HCT116 (cell line): ENCODE data around the gene ETNK1.

Source experiments
- CEBPB ChIP-seq: IDR thresholded peaks from 2 replicates; pipeline ENCODE4 v1.6.1; 2012; ENCODE audit warnings: low read depth
- ELF1 ChIP-seq: IDR thresholded peaks from 2 replicates; pipeline ENCODE4 v1.6.1; 2012; ENCODE audit warnings: low read depth, borderline replicate concordance
- EZH2 ChIP-seq: fragments of 200-600 bp; sonication (generic); IDR thresholded peaks from 2 replicates; pipeline ENCODE4 v1.6.1; 2017; ENCODE audit warnings: antibody characterized with exemption, mixed run types
- POLR2A ChIP-seq: IDR thresholded peaks from 2 replicates; pipeline ENCODE4 v1.7.0; 2011; ENCODE audit warnings: borderline replicate concordance; ENCODE audit not compliant: insufficient read depth, insufficient read length; ENCODE audit errors: extremely low read depth
- POLR2AphosphoS5 ChIP-seq: IDR thresholded peaks from 2 replicates; pipeline ENCODE4 v1.6.1; 2011; ENCODE audit warnings: mild to moderate bottlenecking, low read depth, low read length, moderate library complexity
- SIN3A ChIP-seq: IDR thresholded peaks from 2 replicates; pipeline ENCODE4 v1.6.1; 2012; ENCODE audit warnings: low read depth
- SP1 ChIP-seq: IDR thresholded peaks from 2 replicates; pipeline ENCODE4 v1.6.1; 2012; ENCODE audit warnings: low read depth
- SRF ChIP-seq: IDR thresholded peaks from 2 replicates; pipeline ENCODE4 v1.6.1; 2012; ENCODE audit warnings: low read depth
- TCF7L2 ChIP-seq: IDR thresholded peaks from 2 replicates; pipeline ENCODE4 v1.7.0; 2011; ENCODE audit warnings: borderline replicate concordance, inconsistent platforms; ENCODE audit not compliant: insufficient read depth, insufficient read length; ENCODE audit errors: extremely low read depth
- ZFX ChIP-seq: fragments of 450-650 bp; IDR thresholded peaks from 2 replicates; pipeline ENCODE4 v1.6.1; 2017
- TF ChIP-seq, protein P1 (sequence below), 3 experiments: fragments of 200-600 bp in 1 of 3; sonication (generic) in 1 of 3; IDR thresholded peaks in 2 of 3; conservative IDR thresholded peaks in 1 of 3; 2 replicates each; pipeline ENCODE4 v1.5.1; 2012 to 2017; ENCODE audit warnings: low read depth in 2 of 3, low read length in 2 of 3, antibody characterized with exemption in 1 of 3, borderline replicate concordance in 1 of 3, control low read depth in 1 of 3, mild to moderate bottlenecking in 1 of 3, mixed read lengths in 1 of 3, mixed run types in 1 of 3, moderate library complexity in 1 of 3; ENCODE audit not compliant: insufficient read depth in 1 of 3
- TF ChIP-seq, protein P2 (sequence below): IDR thresholded peaks from 2 replicates; pipeline ENCODE4 v1.6.1; 2012; ENCODE audit warnings: low read depth

DNA sequence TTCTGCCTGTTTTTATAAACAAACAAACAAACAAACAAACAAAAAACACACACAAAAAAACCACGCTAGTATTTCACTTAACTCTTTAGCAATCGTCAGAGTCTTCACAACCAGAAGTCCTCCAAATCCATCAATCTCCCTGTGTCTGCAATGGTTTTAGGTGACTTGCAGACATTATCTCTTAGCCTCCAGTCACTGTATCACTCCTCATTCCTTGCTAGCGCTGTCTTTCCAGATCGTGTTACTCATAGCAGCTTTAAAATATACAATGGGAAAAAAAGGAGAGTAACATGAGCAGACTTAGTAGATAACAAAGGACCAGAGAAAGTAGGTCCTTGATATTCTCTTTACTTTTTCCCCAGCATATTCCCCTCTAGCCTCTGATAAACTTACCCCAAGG, 15.5 kb upstream of the ETNK1 start:
- TF ChIP-seq, protein P1, sequence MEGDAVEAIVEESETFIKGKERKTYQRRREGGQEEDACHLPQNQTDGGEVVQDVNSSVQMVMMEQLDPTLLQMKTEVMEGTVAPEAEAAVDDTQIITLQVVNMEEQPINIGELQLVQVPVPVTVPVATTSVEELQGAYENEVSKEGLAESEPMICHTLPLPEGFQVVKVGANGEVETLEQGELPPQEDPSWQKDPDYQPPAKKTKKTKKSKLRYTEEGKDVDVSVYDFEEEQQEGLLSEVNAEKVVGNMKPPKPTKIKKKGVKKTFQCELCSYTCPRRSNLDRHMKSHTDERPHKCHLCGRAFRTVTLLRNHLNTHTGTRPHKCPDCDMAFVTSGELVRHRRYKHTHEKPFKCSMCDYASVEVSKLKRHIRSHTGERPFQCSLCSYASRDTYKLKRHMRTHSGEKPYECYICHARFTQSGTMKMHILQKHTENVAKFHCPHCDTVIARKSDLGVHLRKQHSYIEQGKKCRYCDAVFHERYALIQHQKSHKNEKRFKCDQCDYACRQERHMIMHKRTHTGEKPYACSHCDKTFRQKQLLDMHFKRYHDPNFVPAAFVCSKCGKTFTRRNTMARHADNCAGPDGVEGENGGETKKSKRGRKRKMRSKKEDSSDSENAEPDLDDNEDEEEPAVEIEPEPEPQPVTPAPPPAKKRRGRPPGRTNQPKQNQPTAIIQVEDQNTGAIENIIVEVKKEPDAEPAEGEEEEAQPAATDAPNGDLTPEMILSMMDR (IDR thresholded peaks at IDR 0.05 in 2 of 3, conservative IDR thresholded peaks at IDR 0.05 in 1 of 3; ENCODE audit: borderline replicate concordance in 1 of 3, insufficient read depth in 1 of 3, low read depth in 2 of 3, low read length in 2 of 3), result no peak
- TF ChIP-seq SP1, result no peak
- TF ChIP-seq EZH2, result no peak
- TF ChIP-seq, protein P2, sequence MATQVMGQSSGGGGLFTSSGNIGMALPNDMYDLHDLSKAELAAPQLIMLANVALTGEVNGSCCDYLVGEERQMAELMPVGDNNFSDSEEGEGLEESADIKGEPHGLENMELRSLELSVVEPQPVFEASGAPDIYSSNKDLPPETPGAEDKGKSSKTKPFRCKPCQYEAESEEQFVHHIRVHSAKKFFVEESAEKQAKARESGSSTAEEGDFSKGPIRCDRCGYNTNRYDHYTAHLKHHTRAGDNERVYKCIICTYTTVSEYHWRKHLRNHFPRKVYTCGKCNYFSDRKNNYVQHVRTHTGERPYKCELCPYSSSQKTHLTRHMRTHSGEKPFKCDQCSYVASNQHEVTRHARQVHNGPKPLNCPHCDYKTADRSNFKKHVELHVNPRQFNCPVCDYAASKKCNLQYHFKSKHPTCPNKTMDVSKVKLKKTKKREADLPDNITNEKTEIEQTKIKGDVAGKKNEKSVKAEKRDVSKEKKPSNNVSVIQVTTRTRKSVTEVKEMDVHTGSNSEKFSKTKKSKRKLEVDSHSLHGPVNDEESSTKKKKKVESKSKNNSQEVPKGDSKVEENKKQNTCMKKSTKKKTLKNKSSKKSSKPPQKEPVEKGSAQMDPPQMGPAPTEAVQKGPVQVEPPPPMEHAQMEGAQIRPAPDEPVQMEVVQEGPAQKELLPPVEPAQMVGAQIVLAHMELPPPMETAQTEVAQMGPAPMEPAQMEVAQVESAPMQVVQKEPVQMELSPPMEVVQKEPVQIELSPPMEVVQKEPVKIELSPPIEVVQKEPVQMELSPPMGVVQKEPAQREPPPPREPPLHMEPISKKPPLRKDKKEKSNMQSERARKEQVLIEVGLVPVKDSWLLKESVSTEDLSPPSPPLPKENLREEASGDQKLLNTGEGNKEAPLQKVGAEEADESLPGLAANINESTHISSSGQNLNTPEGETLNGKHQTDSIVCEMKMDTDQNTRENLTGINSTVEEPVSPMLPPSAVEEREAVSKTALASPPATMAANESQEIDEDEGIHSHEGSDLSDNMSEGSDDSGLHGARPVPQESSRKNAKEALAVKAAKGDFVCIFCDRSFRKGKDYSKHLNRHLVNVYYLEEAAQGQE, result no peak
- no peak for TF ChIP-seq POLR2AphosphoS5
- no peak for TF ChIP-seq SRF
- TF ChIP-seq POLR2A, result no peak
- no peak for TF ChIP-seq ZFX
- no peak for TF ChIP-seq TCF7L2
- no peak for TF ChIP-seq SIN3A
- no peak for TF ChIP-seq ELF1
- TF ChIP-seq CEBPB, result no peak
